HL-60 (cell line): Measurements from ENCODE around the gene CD151.

Source experiments
- DNase-seq, 2 experiments: peaks; one replicate each; pipeline ENCODE4 v3.0.0-alpha.2; 2010 to 2020; ENCODE audit warnings: low read depth in 1 of 2, low spot score in 1 of 2
- H3K27ac ChIP-seq: fragments of 250-450 bp; sonication (Bioruptor Pico); replicated peaks from 2 replicates; pipeline ENCODE4 v1.5.1; 2020; ENCODE audit warnings: mild to moderate bottlenecking, moderate library complexity
- H3K27me3 ChIP-seq: fragments of 250-450 bp; sonication (Bioruptor Pico); 2 replicates; pipeline ENCODE4 v1.5.1; 2021; ENCODE audit warnings: mild to moderate bottlenecking, moderate library complexity; ENCODE audit not compliant: insufficient read depth, poor library complexity, severe bottlenecking
- H3K4me3 ChIP-seq: replicated peaks from 2 replicates; pipeline ENCODE4 v1.5.1; 2011; ENCODE audit warnings: mild to moderate bottlenecking, control low read depth, low read length; ENCODE audit not compliant: insufficient read depth
- CTCF ChIP-seq: IDR thresholded peaks from one replicate; pipeline ENCODE4 v1.5.1; 2011; ENCODE audit warnings: low read length, control low read depth, inconsistent platforms; ENCODE audit not compliant: insufficient read depth
- GABPA ChIP-seq: IDR thresholded peaks from 2 replicates; pipeline ENCODE4 v1.6.1; 2012; ENCODE audit warnings: low read depth
- POLR2AphosphoS5 ChIP-seq: IDR thresholded peaks from 2 replicates; pipeline ENCODE4 v1.6.1; 2012; ENCODE audit warnings: low read depth
- REST ChIP-seq: IDR thresholded peaks from 2 replicates; pipeline ENCODE4 v1.6.1; 2012; ENCODE audit warnings: low read depth; ENCODE audit not compliant: insufficient replicate concordance
- SPI1 ChIP-seq: IDR thresholded peaks from 2 replicates; pipeline ENCODE4 v1.6.1; 2012; ENCODE audit warnings: low read depth, mild to moderate bottlenecking, borderline replicate concordance

Gene CD151

GRCh38 chr11:876545-876944 lies 43.8 kb downstream of the CD151 start:
- no peak overlapping the region for H3K4me3 ChIP-seq
- H3K27ac ChIP-seq, result no peak overlapping the region
- DNase-seq, result no peak
- no peaks in the 10 kb centered on the region for H3K27me3 ChIP-seq
- TF ChIP-seq CTCF (no peak), POLR2AphosphoS5 (no peak), REST (no peak), SPI1 (no peak), GABPA (no peak)

- TF ChIP-seq GABPA, result no peak
- TF ChIP-seq REST, result no peak
- TF ChIP-seq CTCF, result no peak
- no peak for TF ChIP-seq SPI1
- TF ChIP-seq POLR2AphosphoS5, result no peak
- Histone ChIP-seq H3K27me3 (no peaks in the 10 kb centered on the region), H3K4me3 (no peak overlapping the region), H3K27ac (no peak overlapping the region)
- DNase-seq, result peak; percentile 7 to 16
These were observed 44.8 kb downstream of the CD151 start for GRCh38 chr11:877565-877964.

GRCh38 chr11:880447-880846 lies 47.7 kb downstream of the CD151 start:
- Histone ChIP-seq H3K27ac (no peak overlapping the region), H3K4me3 (no peak overlapping the region), H3K27me3 (no peaks in the 10 kb centered on the region)
- DNase-seq, result no peak
- TF ChIP-seq POLR2AphosphoS5, result no peak
- no peak for TF ChIP-seq CTCF
- TF ChIP-seq GABPA, result no peak
- no peak for TF ChIP-seq SPI1
- no peak for TF ChIP-seq REST
